Heart left ventricle (tissue), 16 donors: ENCODE measurements around the gene NIM1K. TPM values are rescaled to one million over a fixed set of nuclear protein-coding genes. Genes with fewer than 3 reads are reported as not detected.

ENCODE experiments used
- ATAC-seq, 4 donors: fragments of 200-7000 bp; cut with Tn5 transposase; one replicate each; pipeline ENCODE4 v1.9.1; 2020 to 2022; ENCODE audit warnings: moderate library complexity in 4 of 4, mild to moderate bottlenecking in 3 of 4, moderate number of reproducible peaks in 1 of 4
- DNase-seq, 5 donors: peaks; one replicate each; pipeline ENCODE4 v3.0.0-alpha.2; 2020
- H3K27ac ChIP-seq, 12 donors: fragments of 200-600 bp; sonication (generic) in 4 of 12; one replicate each; pipeline versions ENCODE4 v1.5.0 to v1.8.0; 2016 to 2022; ENCODE audit warnings: mild to moderate bottlenecking in 2 of 12
- H3K27me3 ChIP-seq, 9 donors: fragments of 200-600 bp; sonication (generic) in 2 of 9; one replicate each; pipeline versions ENCODE4 v1.5.1 to v1.8.0; 2016 to 2022; ENCODE audit warnings: mild to moderate bottlenecking in 3 of 9
- H3K36me3 ChIP-seq, 9 donors: fragments of 200-600 bp; sonication (generic) in 2 of 9; one replicate each; pipeline versions ENCODE4 v1.5.0 to v1.8.0; 2018 to 2022; ENCODE audit warnings: mild to moderate bottlenecking in 2 of 9
- H3K4me1 ChIP-seq, 12 donors: fragments of 200-600 bp; sonication (generic) in 4 of 12; one replicate each; pipeline versions ENCODE4 v1.5.0 to v1.8.0; 2016 to 2022; ENCODE audit warnings: mild to moderate bottlenecking in 3 of 12
- H3K4me3 ChIP-seq, 12 donors: fragments of 200-600 bp; sonication (generic) in 4 of 12; one replicate each; pipeline versions ENCODE4 v1.5.0 to v1.8.0; 2017 to 2022; ENCODE audit warnings: mild to moderate bottlenecking in 9 of 12, moderate library complexity in 4 of 12
- H3K9me3 ChIP-seq, 12 donors: fragments of 200-600 bp; sonication (generic) in 4 of 12; one replicate each; pipeline versions ENCODE4 v1.5.0 to v1.8.0; 2016 to 2022; ENCODE audit warnings: mild to moderate bottlenecking in 1 of 12
- CTCF ChIP-seq, 12 donors: fragments of 200-600 bp; sonication (generic) in 4 of 12; IDR thresholded peaks; one replicate each; pipeline versions ENCODE4 v1.5.0 to v1.8.0; 2018 to 2022; ENCODE audit warnings: antibody characterized with exemption in 12 of 12, mild to moderate bottlenecking in 5 of 12
- POLR2A ChIP-seq, 2 donors: fragments of 450-650 bp; IDR thresholded peaks; one replicate each; pipeline ENCODE4 v1.6.1; 2017; ENCODE audit warnings: antibody characterized with exemption in 2 of 2, mild to moderate bottlenecking in 2 of 2, moderate library complexity in 2 of 2
- WGBS, 4 donors: extraction: QIAGEN DNeasy Blood & Tissue Kit in 2 of 4; methylation state at CpG; one replicate each; pipeline versions ENCODE4 v1.1.5 to v1.1.7; 2013 to 2018; 5-methylcytosine and 5-hydroxymethylcytosine counted together
- intact Hi-C, 10 donors: fragments of 100-400 bp; cut with DNase I; formaldehyde crosslinking; loops; one replicate each; pipeline versions ENCODE4 v1.11.1 to v1.14.2; 2022
- polyA plus RNA-seq, 2 donors: library from polyadenylated mRNA; stranded (reverse); fragments of 200-250 nt; gene quantifications; one replicate each; pipeline ENCODE4 v1.2.3, GENCODE V29; 2013
- total RNA-seq, 9 donors: library from RNA; depleted of rRNA in 2 of 9; stranded (reverse); fragments of >200 nt in 2 of 9; fragmentation: NEBNext Ultra II Directional in 3 of 9; extraction: Animal tissue kit (Norgen Biotek cat#: 25700) in 3 of 9; gene quantifications; one replicate each; pipeline versions ENCODE4 v1.1.0 to v1.2.4, GENCODE V29; 2016 to 2023
- donor health status: ischemic (EF 13 %, LVEDD 7.1; RV severe dilation, severe dysfunction).
- donor health status: healthy with polysubstance abuse.
- donor health status: DM: no; HTN: yes; CAD: no.
- donor health status: DM: no; HTN: no; CAD: no.
- donor health status: ischemic (EF 25% LVEDD 6.9; RV normal size, moderate dysfunction).
- donor health status: ischemic (EF 25% LVEDD 5.7; RV mildly dilated, moderate dysfunction).
- donor health status: healthy.
- donor health status: DM: yes; HTN: yes; CAD: no.
- donor health status: ischemic (EF 35%, LVEDD 5.7; RV mildly dilated, moderate dysfunction).
- donor health status: nonischemic (EF 11% LVEDD 7.7; RV severe dilation, severe dysfunction).
- donor health status: DM: yes; HTN: yes; CAD: no.
- donor health status: PGD.
- donor health status: ischemic (EF 29% LVEDD 5.4; RV normal size, mild dysfunction).
- donor health status: nonischemic (EF 23%, LVEDD 6.1; RV moderate dilation, normal function).

NIM1K gene
- total and polyA plus RNA-seq, 11 donors = 0.11 to 1.4 (median 0.44) TPM; not detected in 2

- Histone ChIP-seq H3K4me3 (no peak overlapping the region), H3K4me1 (no peaks in the 10 kb centered on the region), H3K27ac (no peak overlapping the region), H3K9me3 (no peaks in the 10 kb centered on the region), H3K27me3 (no peaks in the 10 kb centered on the region), H3K36me3 (no peaks in the 10 kb centered on the region)
- ATAC-seq = no peak
- TF ChIP-seq POLR2A (IDR thresholded peaks at IDR 0.05) = no peak
- TF ChIP-seq CTCF (IDR thresholded peaks at IDR 0.05) = no peak
- DNase-seq = no peak
- intact Hi-C loops = no loop called here
Measured at GRCh38 chr5:43243270-43243669, 51.2 kb downstream of the NIM1K start.

DNA sequence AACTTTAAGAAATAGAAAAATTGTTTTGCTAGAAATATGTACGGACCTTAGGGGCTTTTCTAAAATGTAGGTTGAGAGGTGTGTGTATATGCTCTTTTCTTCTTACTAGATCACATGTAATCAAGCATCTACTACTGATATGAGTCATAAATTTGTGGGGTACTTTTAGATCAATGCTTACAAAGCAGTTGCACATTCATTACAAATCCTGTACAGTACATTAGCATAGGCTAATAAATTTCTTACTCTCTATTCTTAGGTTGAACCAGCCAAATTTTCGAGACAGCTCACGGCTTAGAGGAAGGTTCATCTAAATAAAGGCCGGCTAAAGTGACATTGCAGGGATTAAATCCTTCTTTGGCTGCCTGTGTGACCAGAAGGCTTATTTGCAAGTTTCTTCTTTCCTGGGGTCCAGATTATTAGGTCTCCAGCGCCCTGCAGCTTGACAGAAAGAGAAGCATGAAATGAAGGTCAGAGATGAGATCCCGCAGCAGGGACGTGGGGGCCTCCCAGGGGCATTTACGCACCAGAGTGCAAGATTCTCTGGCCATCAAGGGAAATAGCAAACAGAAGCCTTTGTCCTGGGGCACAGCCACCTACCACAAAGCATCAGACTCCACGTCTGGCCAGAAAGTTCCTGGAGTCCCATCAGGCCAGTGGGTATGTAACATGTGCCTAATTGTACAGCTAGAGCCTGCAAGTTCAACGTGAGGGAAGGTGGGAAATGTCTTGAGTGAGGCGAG lies 53.0 kb downstream of the NIM1K start:
- Histone ChIP-seq H3K36me3 (no peaks in the 10 kb centered on the region), H3K27ac (no peak overlapping the region), H3K4me1 (no peaks in the 10 kb centered on the region), H3K27me3 (no peaks in the 10 kb centered on the region), H3K9me3 (no peaks in the 10 kb centered on the region), H3K4me3 (no peak overlapping the region)
- intact Hi-C loops = no loop called here
- DNase-seq (no peak), ATAC-seq (no peak)
- WGBS, 4 donors = 78 to 84% (median 79%) methylated on average over 11 of the region's 11 CpGs
- no peak for TF ChIP-seq POLR2A (IDR thresholded peaks at IDR 0.05)
- no peak for TF ChIP-seq CTCF (IDR thresholded peaks at IDR 0.05)

GRCh38 chr5:43245724-43246385 lies 53.8 kb downstream of the NIM1K start:
- Histone ChIP-seq H3K27me3 (no peaks in the 10 kb centered on the region), H3K27ac (no peak overlapping the region), H3K36me3 (no peaks in the 10 kb centered on the region), H3K4me3 (no peak overlapping the region), H3K9me3 (no peaks in the 10 kb centered on the region), H3K4me1 (no peaks in the 10 kb centered on the region)
- DNase-seq = no peak
- TF ChIP-seq CTCF (IDR thresholded peaks at IDR 0.05) = no peak
- ATAC-seq = no peak
- WGBS, 4 donors = 91 to 94% (median 93%) methylated on average over 19 of the region's 19 CpGs
- intact Hi-C loops = no loop called here

GRCh38 chr5:43251754-43252153 lies 59.7 kb downstream of the NIM1K start:
- no peak overlapping the region for H3K4me3 ChIP-seq
- H3K4me1 ChIP-seq = no peaks in the 10 kb centered on the region
- DNase-seq = no peak
- no peaks in the 10 kb centered on the region for H3K27me3 ChIP-seq
- WGBS, 4 donors = 83 to 87% (median 84%) methylated on average over 5 of the region's 5 CpGs
- intact Hi-C loops = no loop called here
- H3K36me3 ChIP-seq = no peaks in the 10 kb centered on the region
- TF ChIP-seq CTCF (IDR thresholded peaks at IDR 0.05) = no peak
- no peak for TF ChIP-seq POLR2A (IDR thresholded peaks at IDR 0.05)
- no peak for ATAC-seq
- no peaks in the 10 kb centered on the region for H3K9me3 ChIP-seq
- H3K27ac ChIP-seq = no peak overlapping the region
